Measurements from ENCODE around the gene CTCF. TPM values are rescaled to one million over a fixed set of nuclear protein-coding genes. Genes with fewer than 3 reads are reported as not detected.
A peak's percentile ranks its signal among the peaks of the same experiment; 100 is the strongest.

Gene CTCF
- total RNA-seq, 2 donors from 2014 or later, result 37.0 to 47.3 TPM

DNA sequence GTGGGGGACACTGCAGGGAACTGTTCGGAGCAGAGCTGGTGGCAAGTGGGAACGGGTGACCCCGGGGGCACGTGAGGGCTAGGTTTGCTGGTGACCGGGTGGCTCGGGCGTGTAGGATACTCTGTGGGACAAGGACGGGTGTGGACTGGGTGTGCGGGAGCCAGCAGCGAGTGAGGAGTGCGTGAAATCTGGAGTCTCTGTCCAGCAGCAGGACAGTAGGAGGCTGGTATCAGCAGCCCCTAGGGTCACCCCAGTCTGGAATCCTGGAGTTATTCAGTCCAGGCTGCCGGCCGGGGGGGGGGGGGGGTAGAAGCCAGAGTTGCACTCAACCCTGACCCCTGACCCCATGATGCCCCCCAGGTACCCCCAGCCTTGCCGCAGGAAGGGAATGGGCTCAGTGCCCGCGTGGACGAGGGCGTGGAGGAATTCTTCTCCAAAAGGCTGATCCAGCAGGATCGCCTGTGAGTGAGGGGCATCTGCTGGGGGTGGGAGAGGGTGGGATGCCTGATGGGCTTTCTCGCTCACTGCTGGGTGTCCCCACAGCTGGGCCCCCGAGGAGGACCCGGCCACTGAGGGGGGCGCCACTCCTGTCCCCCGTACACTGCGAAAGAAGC, 91.6 kb downstream of the CTCF start:
- intact Hi-C loops (cut with DNase I), result loop anchor here (10.0 kb wide), 1 partner anchor 109 kb away; no protein-coding TSS in a partner anchor
- H3K36me3 ChIP-seq, result no peaks in the 10 kb centered on the region
- TF ChIP-seq, protein P1, sequence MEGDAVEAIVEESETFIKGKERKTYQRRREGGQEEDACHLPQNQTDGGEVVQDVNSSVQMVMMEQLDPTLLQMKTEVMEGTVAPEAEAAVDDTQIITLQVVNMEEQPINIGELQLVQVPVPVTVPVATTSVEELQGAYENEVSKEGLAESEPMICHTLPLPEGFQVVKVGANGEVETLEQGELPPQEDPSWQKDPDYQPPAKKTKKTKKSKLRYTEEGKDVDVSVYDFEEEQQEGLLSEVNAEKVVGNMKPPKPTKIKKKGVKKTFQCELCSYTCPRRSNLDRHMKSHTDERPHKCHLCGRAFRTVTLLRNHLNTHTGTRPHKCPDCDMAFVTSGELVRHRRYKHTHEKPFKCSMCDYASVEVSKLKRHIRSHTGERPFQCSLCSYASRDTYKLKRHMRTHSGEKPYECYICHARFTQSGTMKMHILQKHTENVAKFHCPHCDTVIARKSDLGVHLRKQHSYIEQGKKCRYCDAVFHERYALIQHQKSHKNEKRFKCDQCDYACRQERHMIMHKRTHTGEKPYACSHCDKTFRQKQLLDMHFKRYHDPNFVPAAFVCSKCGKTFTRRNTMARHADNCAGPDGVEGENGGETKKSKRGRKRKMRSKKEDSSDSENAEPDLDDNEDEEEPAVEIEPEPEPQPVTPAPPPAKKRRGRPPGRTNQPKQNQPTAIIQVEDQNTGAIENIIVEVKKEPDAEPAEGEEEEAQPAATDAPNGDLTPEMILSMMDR (IDR thresholded peaks at IDR 0.05), result no peak
- H3K27me3 ChIP-seq, result peaks cover 46% of the 10 kb centered on the region
- no peak overlapping the region for H3K27ac ChIP-seq
- DNase-seq, result no peak
- H3K9ac ChIP-seq (ENCODE audit: low read depth in 2 of 2, low read length in 2 of 2), result no peak overlapping the region
- no peaks in the 10 kb centered on the region for H3K4me1 ChIP-seq
- H3K4me3 ChIP-seq, result no peak overlapping the region
- H3K9me3 ChIP-seq, result no peaks in the 10 kb centered on the region

GRCh38 chr16:67654403-67654911, 92.1 kb downstream of the CTCF start:
- H3K36me3 ChIP-seq, result no peaks in the 10 kb centered on the region
- peak; percentile 14 for DNase-seq
- TF ChIP-seq, protein P1 (IDR thresholded peaks at IDR 0.05), result no peak
- H3K27ac ChIP-seq, result no peak overlapping the region
- peaks cover 6% of the 10 kb centered on the region for H3K4me1 ChIP-seq
- no peak overlapping the region for H3K9ac ChIP-seq (ENCODE audit: low read depth in 2 of 2, low read length in 2 of 2)
- no peaks in the 10 kb centered on the region for H3K9me3 ChIP-seq
- H3K4me3 ChIP-seq, result no peak overlapping the region
- intact Hi-C loops (cut with DNase I), result loop anchor here (10.0 kb wide), 1 partner anchor 110 kb away; no protein-coding TSS in a partner anchor
- H3K27me3 ChIP-seq, result peaks cover 41% of the 10 kb centered on the region

DNA sequence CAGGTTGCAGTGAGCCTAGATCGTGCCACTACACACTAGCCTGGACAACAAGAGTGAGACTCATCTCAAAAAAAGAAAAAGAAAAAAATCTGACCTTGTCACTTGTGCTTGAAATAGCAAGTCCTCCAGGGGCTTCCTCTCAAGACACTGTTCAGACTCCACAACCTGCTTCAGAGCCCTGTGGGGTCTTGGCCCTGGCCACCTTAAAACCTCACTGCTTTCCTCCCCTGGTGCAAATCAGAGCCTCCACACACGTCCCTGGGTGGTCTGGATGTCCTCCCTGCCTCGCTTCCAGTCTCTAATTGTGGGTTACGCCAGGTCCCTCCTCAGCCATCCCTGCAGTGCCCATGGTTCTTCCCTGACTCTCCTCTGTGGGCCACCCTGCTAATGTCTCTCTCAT, 93.0 kb downstream of the CTCF start:
- no peaks in the 10 kb centered on the region for H3K9me3 ChIP-seq
- TF ChIP-seq, protein P1 (IDR thresholded peaks at IDR 0.05), result no peak
- peaks cover 6% of the 10 kb centered on the region for H3K4me1 ChIP-seq
- H3K27ac ChIP-seq, result no peak overlapping the region
- intact Hi-C loops (cut with DNase I), result loop anchor here (10.0 kb wide), 1 partner anchor 111 kb away; no protein-coding TSS in a partner anchor
- H3K4me3 ChIP-seq, result no peak overlapping the region
- no peak overlapping the region for H3K9ac ChIP-seq (ENCODE audit: low read depth in 2 of 2, low read length in 2 of 2)
- no peak for DNase-seq
- no peaks in the 10 kb centered on the region for H3K36me3 ChIP-seq
- peaks cover 35% of the 10 kb centered on the region for H3K27me3 ChIP-seq

- Histone ChIP-seq H3K4me3 (no peak overlapping the region), H3K27me3 (peaks cover 31% of the 10 kb centered on the region), H3K9ac (ENCODE audit: low read depth in 2 of 2, low read length in 2 of 2) (no peak overlapping the region), H3K27ac (no peak overlapping the region), H3K9me3 (no peaks in the 10 kb centered on the region), H3K36me3 (no peaks in the 10 kb centered on the region), H3K4me1 (peaks cover 11% of the 10 kb centered on the region)
- TF ChIP-seq, protein P1 (IDR thresholded peaks at IDR 0.05), result no peak
- DNase-seq, result no peak
- intact Hi-C loops (cut with DNase I), result loop anchor here (10.0 kb wide), 1 partner anchor 112 kb away; no protein-coding TSS in a partner anchor
These were observed 94.2 kb downstream of the CTCF start for GRCh38 chr16:67656344-67657016.

DNA sequence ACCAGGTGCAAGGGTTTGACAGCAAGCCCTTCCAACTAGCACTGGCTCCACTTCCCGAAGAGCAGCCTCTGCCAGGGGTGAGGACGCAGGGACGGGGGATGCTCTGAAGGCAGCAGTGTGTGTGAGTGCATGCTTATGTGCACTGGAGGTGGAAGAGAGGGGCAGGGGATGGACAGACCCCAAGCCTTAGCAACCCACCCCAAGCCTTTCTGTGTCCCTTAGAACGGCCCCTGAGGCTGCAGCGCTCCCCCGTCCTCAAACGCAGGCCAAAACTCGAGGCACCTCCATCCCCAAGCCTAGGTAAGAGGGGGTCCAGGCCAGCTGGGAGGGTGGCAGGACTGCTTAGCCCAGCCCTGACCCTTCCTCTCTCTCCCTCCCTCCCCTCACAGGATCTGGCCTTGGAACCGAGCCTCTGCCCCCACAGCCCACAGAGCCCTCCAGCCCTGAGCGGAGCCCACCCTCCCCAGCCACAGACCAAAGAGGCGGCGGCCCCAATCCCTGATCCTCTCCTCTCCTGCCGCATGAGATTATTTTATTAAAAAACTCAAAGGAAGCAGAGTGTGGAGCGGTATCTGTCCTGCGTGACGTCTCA, 94.8 kb downstream of the CTCF start:
- H3K4me1 ChIP-seq, result peaks cover 12% of the 10 kb centered on the region
- TF ChIP-seq, protein P1 (IDR thresholded peaks at IDR 0.05), result no peak
- no peak overlapping the region for H3K27ac ChIP-seq
- no peaks in the 10 kb centered on the region for H3K36me3 ChIP-seq
- no peaks in the 10 kb centered on the region for H3K9me3 ChIP-seq
- DNase-seq, result no peak
- H3K4me3 ChIP-seq, result no peak overlapping the region
- no peak overlapping the region for H3K9ac ChIP-seq (ENCODE audit: low read depth in 2 of 2, low read length in 2 of 2)
- peaks cover 26% of the 10 kb centered on the region for H3K27me3 ChIP-seq
- intact Hi-C loops (cut with DNase I), result loop anchor here (10.0 kb wide), 1 partner anchor 112 kb away; no protein-coding TSS in a partner anchor
